Progenitor cell of endocrine pancreas (in vitro differentiated cells): ENCODE results near the gene GRIN2A. TPM values are rescaled to one million over a fixed set of nuclear protein-coding genes. Genes with fewer than 3 reads are reported as not detected.
A peak's percentile ranks its signal among the peaks of the same experiment; 100 is the strongest.

ENCODE experiments used
- DNase-seq: peaks from one replicate; pipeline ENCODE4 v3.0.0; 2021; ENCODE audit warnings: low spot score; ENCODE audit not compliant: unreplicated experiment
- H3K27ac Mint-ChIP-seq: 2 replicates; pipeline ENCODE4 v1.8.0; 2021; ENCODE audit warnings: mild to moderate bottlenecking, moderate library complexity, mixed read lengths
- H3K27me3 Mint-ChIP-seq: 2 replicates; pipeline ENCODE4 v1.8.0; 2021; ENCODE audit warnings: mixed read lengths
- H3K36me3 Mint-ChIP-seq: 2 replicates; pipeline ENCODE4 v1.8.0; 2022; ENCODE audit warnings: mixed read lengths; ENCODE audit not compliant: insufficient read depth
- H3K4me1 Mint-ChIP-seq: 2 replicates; pipeline ENCODE4 v1.8.0; 2021; ENCODE audit warnings: low read depth, mixed read lengths
- H3K4me3 Mint-ChIP-seq: 2 replicates; pipeline ENCODE4 v1.8.0; 2021; ENCODE audit warnings: low read depth, mild to moderate bottlenecking, moderate library complexity, mixed read lengths
- H3K9me3 Mint-ChIP-seq: 2 replicates; pipeline ENCODE4 v1.8.0; 2021; ENCODE audit warnings: low read depth, mixed read lengths
- CTCF ChIP-seq: fragments of 200-600 bp; sonication (generic); IDR thresholded peaks from one replicate; pipeline ENCODE4 v1.5.0; 2021; ENCODE audit warnings: antibody characterized with exemption, mild to moderate bottlenecking; ENCODE audit not compliant: unreplicated experiment
- total RNA-seq: library from RNA; stranded (reverse); gene quantifications from 2 replicates; pipeline ENCODE4 v1.2.1, GENCODE V29; 2021

The GRIN2A gene
- total RNA-seq, 1 donor from 2014 or later: 1.7 TPM

- peaks cover 2% of the 10 kb centered on the region for H3K4me1 Mint-ChIP-seq
- no peaks in the 10 kb centered on the region for H3K36me3 Mint-ChIP-seq
- no peak overlapping the region for H3K4me3 Mint-ChIP-seq
- peaks cover 9% of the 10 kb centered on the region for H3K27me3 Mint-ChIP-seq
- no peak for TF ChIP-seq CTCF
- DNase-seq: no peak
- no peak overlapping the region for H3K27ac Mint-ChIP-seq
- no peaks in the 10 kb centered on the region for H3K9me3 Mint-ChIP-seq
Measured at GRCh38 chr16:9708972-9709620, 473.1 kb downstream of the GRIN2A start.

GRCh38 chr16:9706217-9706836 lies 475.9 kb downstream of the GRIN2A start:
- no peak overlapping the region for H3K27ac Mint-ChIP-seq
- H3K36me3 Mint-ChIP-seq: no peaks in the 10 kb centered on the region
- H3K4me3 Mint-ChIP-seq: no peak overlapping the region
- peaks cover 12% of the 10 kb centered on the region for H3K4me1 Mint-ChIP-seq
- DNase-seq: no peak
- H3K27me3 Mint-ChIP-seq: peaks cover 7% of the 10 kb centered on the region
- no peak for TF ChIP-seq CTCF
- no peaks in the 10 kb centered on the region for H3K9me3 Mint-ChIP-seq

GRCh38 chr16:9703731-9704130 lies 478.5 kb downstream of the GRIN2A start:
- Mint-ChIP-seq H3K27me3 (peaks cover 12% of the 10 kb centered on the region), H3K36me3 (no peaks in the 10 kb centered on the region), H3K27ac (peak overlapping the region; percentile 38), H3K9me3 (no peaks in the 10 kb centered on the region), H3K4me1 (peaks cover 13% of the 10 kb centered on the region), H3K4me3 (no peak overlapping the region)
- no peak for DNase-seq
- TF ChIP-seq CTCF: no peak

Other genes with a start within 250 kb of the GRIN2A start
- gene ATF7IP2, start 203.6 kb upstream of the GRIN2A start, total RNA-seq: 80.7 and 83.0 TPM in 2 replicates